ENCODE measurements around the gene GLRX.

The GLRX gene

GRCh38 chr5:95850391-95850894 is 27.9 kb upstream of the GLRX start:
- Histone ChIP-seq H3K9ac (ENCODE audit: low read length) (no peak overlapping the region), H3K4me1 (ENCODE audit: control insufficient read depth, insufficient read depth, low read length) (0 out of 2 replicates have a peak, but pooled peaks cover 4% of the 10 kb centered on the region), H3K27ac (ENCODE audit: low read depth, low read length) (no peak overlapping the region), H3K27me3 (ENCODE audit: control insufficient read depth, insufficient read depth, low read length) (no peaks in the 10 kb centered on the region), H3K9me3 (ENCODE audit: control insufficient read depth, insufficient read depth, low read depth, low read length) (peaks cover 2% of the 10 kb centered on the region; the same call in 1 of the 2 replicates), H3K4me3 (ENCODE audit: low read depth, low read length) (no peak overlapping the region), H3K36me3 (ENCODE audit: control insufficient read depth, insufficient read depth, low read length) (no peaks in the 10 kb centered on the region)

GRCh38 chr5:95848701-95849100 is 26.2 kb upstream of the GLRX start:
- Histone ChIP-seq H3K27ac (ENCODE audit: low read depth, low read length) (no peak overlapping the region), H3K9me3 (ENCODE audit: control insufficient read depth, insufficient read depth, low read depth, low read length) (peaks cover 2% of the 10 kb centered on the region; the same call in 1 of the 2 replicates), H3K4me1 (ENCODE audit: control insufficient read depth, insufficient read depth, low read length) (0 out of 2 replicates have a peak, but pooled peaks cover 4% of the 10 kb centered on the region), H3K27me3 (ENCODE audit: control insufficient read depth, insufficient read depth, low read length) (no peaks in the 10 kb centered on the region), H3K36me3 (ENCODE audit: control insufficient read depth, insufficient read depth, low read length) (no peaks in the 10 kb centered on the region), H3K4me3 (ENCODE audit: low read depth, low read length) (no peak overlapping the region), H3K9ac (ENCODE audit: low read length) (no peak overlapping the region)

DNA sequence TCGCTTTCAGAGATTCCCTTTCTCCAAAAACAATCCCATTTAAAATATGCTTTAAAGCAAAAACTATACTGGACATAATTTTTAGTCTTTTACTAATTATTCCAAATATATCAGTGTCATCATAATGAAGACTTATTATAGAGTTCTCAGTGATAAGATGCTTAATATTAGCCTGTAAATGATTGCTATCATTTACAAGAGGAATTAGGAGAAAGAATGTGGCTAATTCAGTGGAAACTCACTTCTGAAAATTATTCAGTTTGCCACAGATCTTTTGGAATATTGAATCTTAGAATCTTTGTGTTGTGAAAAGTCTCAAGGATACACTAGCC is 24.7 kb upstream of the GLRX start:
- Histone ChIP-seq H3K4me3 (ENCODE audit: low read depth, low read length) (no peak overlapping the region), H3K9me3 (ENCODE audit: control insufficient read depth, insufficient read depth, low read depth, low read length) (peaks cover 2% of the 10 kb centered on the region; the same call in 1 of the 2 replicates), H3K9ac (ENCODE audit: low read length) (no peak overlapping the region), H3K36me3 (ENCODE audit: control insufficient read depth, insufficient read depth, low read length) (no peaks in the 10 kb centered on the region), H3K27ac (ENCODE audit: low read depth, low read length) (no peak overlapping the region), H3K4me1 (ENCODE audit: control insufficient read depth, insufficient read depth, low read length) (0 out of 2 replicates have a peak, but pooled peaks cover 4% of the 10 kb centered on the region), H3K27me3 (ENCODE audit: control insufficient read depth, insufficient read depth, low read length) (no peaks in the 10 kb centered on the region)

DNA sequence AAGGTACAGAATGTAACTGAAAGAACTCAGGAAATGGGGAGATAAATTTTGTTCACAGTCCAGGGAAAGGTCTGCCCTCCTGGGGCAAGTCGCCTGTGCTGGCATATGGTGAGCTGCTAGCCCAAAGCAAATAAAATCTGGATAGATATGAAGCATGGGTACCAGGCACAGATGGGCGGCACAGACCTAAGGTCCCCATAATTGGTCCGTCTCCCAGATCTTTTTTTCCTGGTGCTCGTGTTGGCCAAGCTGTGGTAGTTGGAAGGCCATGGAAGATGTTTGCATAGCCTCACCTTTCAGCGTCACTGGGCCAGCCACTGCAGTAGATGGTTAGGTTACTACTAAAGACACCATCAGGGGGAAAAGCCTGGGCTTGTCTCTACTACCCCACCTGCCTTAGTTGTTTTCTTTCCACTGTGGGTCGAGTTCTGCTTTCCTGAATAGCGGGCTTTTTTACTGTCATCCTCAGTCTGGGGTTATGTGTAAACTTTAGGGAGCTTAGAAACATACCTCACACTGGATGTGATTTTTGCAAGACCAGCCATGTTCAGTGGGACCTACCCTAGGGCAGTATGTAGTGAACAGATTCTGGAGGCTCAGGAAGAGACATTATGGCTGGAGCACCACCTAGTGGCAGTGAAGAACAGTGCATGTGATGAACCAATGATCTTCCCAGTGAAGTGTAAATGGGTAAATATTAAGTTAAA is 24.2 kb upstream of the GLRX start:
- no peaks in the 10 kb centered on the region for H3K27me3 ChIP-seq (ENCODE audit: control insufficient read depth, insufficient read depth, low read length)
- no peaks in the 10 kb centered on the region for H3K36me3 ChIP-seq (ENCODE audit: control insufficient read depth, insufficient read depth, low read length)
- H3K4me1 ChIP-seq (ENCODE audit: control insufficient read depth, insufficient read depth, low read length) = 0 out of 2 replicates have a peak, but pooled peaks cover 4% of the 10 kb centered on the region
- no peak overlapping the region for H3K9ac ChIP-seq (ENCODE audit: low read length)
- peaks cover 2% of the 10 kb centered on the region; the same call in 1 of the 2 replicates for H3K9me3 ChIP-seq (ENCODE audit: control insufficient read depth, insufficient read depth, low read depth, low read length)
- no peak overlapping the region for H3K4me3 ChIP-seq (ENCODE audit: low read depth, low read length)
- no peak overlapping the region for H3K27ac ChIP-seq (ENCODE audit: low read depth, low read length)

- H3K27me3 ChIP-seq (ENCODE audit: control insufficient read depth, insufficient read depth, low read length) = no peaks in the 10 kb centered on the region
- no peak overlapping the region for H3K4me3 ChIP-seq (ENCODE audit: low read depth, low read length)
- H3K9ac ChIP-seq (ENCODE audit: low read length) = no peak overlapping the region
- no peaks in the 10 kb centered on the region for H3K9me3 ChIP-seq (ENCODE audit: control insufficient read depth, insufficient read depth, low read depth, low read length)
- no peaks in the 10 kb centered on the region for H3K36me3 ChIP-seq (ENCODE audit: control insufficient read depth, insufficient read depth, low read length)
- H3K4me1 ChIP-seq (ENCODE audit: control insufficient read depth, insufficient read depth, low read length) = 0 out of 2 replicates have a peak, but pooled peaks cover 4% of the 10 kb centered on the region
- H3K27ac ChIP-seq (ENCODE audit: low read depth, low read length) = no peak overlapping the region
These were observed 22.9 kb upstream of the GLRX start for GRCh38 chr5:95845391-95845790.

DNA sequence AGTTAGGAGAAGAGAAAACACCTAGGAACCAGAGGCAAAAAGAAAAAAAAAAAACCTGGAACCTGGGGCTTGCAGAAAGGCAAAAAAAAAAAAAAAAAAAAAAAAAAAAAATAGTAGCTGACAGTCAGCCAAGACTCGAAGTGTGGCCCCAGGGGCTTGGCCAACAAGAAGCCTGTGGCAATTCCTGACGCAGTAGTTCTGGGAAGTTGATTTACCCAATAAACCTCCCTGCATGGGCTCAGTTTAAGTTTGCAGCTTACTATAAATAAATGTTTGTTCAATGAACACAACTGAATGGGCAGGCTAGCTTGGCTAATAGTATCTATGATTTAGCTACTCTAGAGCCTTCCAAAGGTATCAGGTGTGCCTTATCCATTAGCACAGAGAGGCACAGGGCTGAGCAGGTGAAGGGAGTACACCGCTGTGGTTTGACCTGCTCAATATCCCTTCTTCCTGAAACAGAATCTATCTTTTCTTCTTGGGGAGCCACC is 21.3 kb upstream of the GLRX start:
- Histone ChIP-seq H3K27ac (ENCODE audit: low read depth, low read length) (no peak overlapping the region), H3K27me3 (ENCODE audit: control insufficient read depth, insufficient read depth, low read length) (no peaks in the 10 kb centered on the region), H3K4me1 (ENCODE audit: control insufficient read depth, insufficient read depth, low read length) (0 out of 2 replicates have a peak, but pooled peaks cover 4% of the 10 kb centered on the region), H3K4me3 (ENCODE audit: low read depth, low read length) (no peak overlapping the region), H3K9ac (ENCODE audit: low read length) (no peak overlapping the region), H3K9me3 (ENCODE audit: control insufficient read depth, insufficient read depth, low read depth, low read length) (no peaks in the 10 kb centered on the region), H3K36me3 (ENCODE audit: control insufficient read depth, insufficient read depth, low read length) (no peaks in the 10 kb centered on the region)

GRCh38 chr5:95842854-95843544 is 20.5 kb upstream of the GLRX start:
- no peaks in the 10 kb centered on the region for H3K27me3 ChIP-seq (ENCODE audit: control insufficient read depth, insufficient read depth, low read length)
- H3K4me1 ChIP-seq (ENCODE audit: control insufficient read depth, insufficient read depth, low read length) = 0 out of 2 replicates have a peak, but pooled peaks cover 4% of the 10 kb centered on the region
- H3K36me3 ChIP-seq (ENCODE audit: control insufficient read depth, insufficient read depth, low read length) = no peaks in the 10 kb centered on the region
- no peak overlapping the region for H3K4me3 ChIP-seq (ENCODE audit: low read depth, low read length)
- no peak overlapping the region for H3K9ac ChIP-seq (ENCODE audit: low read length)
- H3K27ac ChIP-seq (ENCODE audit: low read depth, low read length) = no peak overlapping the region
- no peaks in the 10 kb centered on the region for H3K9me3 ChIP-seq (ENCODE audit: control insufficient read depth, insufficient read depth, low read depth, low read length)

GRCh38 chr5:95841914-95842812 is 19.6 kb upstream of the GLRX start:
- no peak overlapping the region for H3K9ac ChIP-seq (ENCODE audit: low read length)

DNA sequence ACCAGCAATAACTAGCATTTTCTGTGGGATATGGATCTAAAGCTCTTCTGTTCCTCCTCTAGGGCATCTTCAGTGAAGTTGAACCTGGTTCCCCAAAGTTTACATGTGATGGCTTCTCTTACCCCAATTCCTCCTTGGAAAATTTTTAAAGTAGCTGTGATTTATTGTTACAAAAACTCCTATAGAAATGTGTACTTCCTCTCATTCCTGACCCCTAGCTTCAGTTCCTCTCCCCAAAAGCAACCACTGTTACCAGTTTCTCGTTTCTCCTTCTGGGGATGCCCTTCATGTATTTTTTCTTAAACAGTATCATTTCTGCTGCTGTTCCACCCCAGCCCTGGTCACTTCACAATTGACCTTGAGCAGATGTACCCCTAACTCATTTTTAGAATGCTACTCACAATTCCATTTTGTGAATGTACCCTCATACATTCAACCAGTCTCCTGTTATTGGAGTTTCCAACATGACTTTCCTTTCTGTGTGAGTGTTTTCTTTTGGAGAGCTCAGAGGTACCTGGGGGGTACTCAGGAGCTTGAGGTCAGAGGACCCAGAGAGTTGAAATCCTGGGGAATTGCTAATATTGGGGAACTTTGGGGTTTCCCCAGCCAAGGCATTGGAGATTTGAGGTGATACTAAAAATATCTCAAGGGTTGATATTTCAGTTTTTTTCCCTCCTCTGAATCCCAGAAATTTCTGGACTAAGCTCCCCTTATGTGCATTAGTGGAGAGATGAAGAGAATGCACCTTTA is 18.6 kb upstream of the GLRX start:
- no peaks in the 10 kb centered on the region for H3K27me3 ChIP-seq (ENCODE audit: control insufficient read depth, insufficient read depth, low read length)
- H3K9me3 ChIP-seq (ENCODE audit: control insufficient read depth, insufficient read depth, low read depth, low read length) = no peaks in the 10 kb centered on the region
- no peak overlapping the region for H3K27ac ChIP-seq (ENCODE audit: low read depth, low read length)
- no peak overlapping the region for H3K4me3 ChIP-seq (ENCODE audit: low read depth, low read length)
- H3K36me3 ChIP-seq (ENCODE audit: control insufficient read depth, insufficient read depth, low read length) = no peaks in the 10 kb centered on the region
- no peak overlapping the region for H3K9ac ChIP-seq (ENCODE audit: low read length)
- H3K4me1 ChIP-seq (ENCODE audit: control insufficient read depth, insufficient read depth, low read length) = no peaks in the 10 kb centered on the region

More at GRCh38 chr5:95841914-95842812, 19.6 kb upstream of the GLRX start:
- Histone ChIP-seq H3K4me3 (ENCODE audit: low read depth, low read length) (no peak overlapping the region), H3K27me3 (ENCODE audit: control insufficient read depth, insufficient read depth, low read length) (no peaks in the 10 kb centered on the region), H3K9me3 (ENCODE audit: control insufficient read depth, insufficient read depth, low read depth, low read length) (no peaks in the 10 kb centered on the region), H3K27ac (ENCODE audit: low read depth, low read length) (no peak overlapping the region), H3K4me1 (ENCODE audit: control insufficient read depth, insufficient read depth, low read length) (0 out of 2 replicates have a peak, but pooled peaks cover 4% of the 10 kb centered on the region), H3K36me3 (ENCODE audit: control insufficient read depth, insufficient read depth, low read length) (no peaks in the 10 kb centered on the region)

GRCh38 chr5:95839658-95840057 is 17.1 kb upstream of the GLRX start:
- no peaks in the 10 kb centered on the region for H3K36me3 ChIP-seq (ENCODE audit: control insufficient read depth, insufficient read depth, low read length)
- H3K4me1 ChIP-seq (ENCODE audit: control insufficient read depth, insufficient read depth, low read length) = no peaks in the 10 kb centered on the region
- H3K9ac ChIP-seq (ENCODE audit: low read length) = no peak overlapping the region
- no peak overlapping the region for H3K27ac ChIP-seq (ENCODE audit: low read depth, low read length)
- H3K9me3 ChIP-seq (ENCODE audit: control insufficient read depth, insufficient read depth, low read depth, low read length) = no peaks in the 10 kb centered on the region
- no peaks in the 10 kb centered on the region for H3K27me3 ChIP-seq (ENCODE audit: control insufficient read depth, insufficient read depth, low read length)
- H3K4me3 ChIP-seq (ENCODE audit: low read depth, low read length) = no peak overlapping the region
